Activated T-helper 1 cell treated with Interleukin-2 at 50 U/mL for 16 hours (primary cell): ENCODE measurements around the gene LRMDA.

Experiments
- DNase-seq: peaks from one replicate; pipeline ENCODE4 v3.0.0-alpha.2; 2020; ENCODE audit warnings: low read depth

LRMDA gene

GRCh38 chr10:75449382-75450074, 18.1 kb downstream of the LRMDA start:
- no peak for DNase-seq

- DNase-seq, result no peak
Observed at GRCh38 chr10:75450075-75450445, 18.6 kb downstream of the LRMDA start.

GRCh38 chr10:75450644-75451640, 19.5 kb downstream of the LRMDA start:
- no peak for DNase-seq

- no peak for DNase-seq
Observed at GRCh38 chr10:75451831-75452230, 20.4 kb downstream of the LRMDA start.

GRCh38 chr10:75452997-75453396, 21.6 kb downstream of the LRMDA start:
- DNase-seq, result no peak

- DNase-seq, result no peak
Observed at GRCh38 chr10:75456122-75456521, 24.7 kb downstream of the LRMDA start.

GRCh38 chr10:75460059-75460458, 28.6 kb downstream of the LRMDA start:
- DNase-seq, result no peak

- DNase-seq, result no peak
Observed at GRCh38 chr10:75461672-75462649, 30.5 kb downstream of the LRMDA start.

GRCh38 chr10:75462865-75463264, 31.4 kb downstream of the LRMDA start:
- DNase-seq, result no peak

- DNase-seq, result no peak
Observed at GRCh38 chr10:75464478-75465449, 33.3 kb downstream of the LRMDA start.

- no peak for DNase-seq
Observed at GRCh38 chr10:75465450-75465827, 34.0 kb downstream of the LRMDA start.

- DNase-seq, result no peak
Observed at GRCh38 chr10:75466001-75466400, 34.6 kb downstream of the LRMDA start.

GRCh38 chr10:75466886-75467285, 35.5 kb downstream of the LRMDA start:
- no peak for DNase-seq

GRCh38 chr10:75468612-75469005, 37.2 kb downstream of the LRMDA start:
- DNase-seq, result no peak

- no peak for DNase-seq
Observed at GRCh38 chr10:75469006-75469616, 37.7 kb downstream of the LRMDA start.

GRCh38 chr10:75470901-75471300, 39.5 kb downstream of the LRMDA start:
- DNase-seq, result no peak

- DNase-seq, result no peak
Observed at GRCh38 chr10:75472685-75473084, 41.3 kb downstream of the LRMDA start.

- no peak for DNase-seq
Observed at GRCh38 chr10:75474106-75474505, 42.7 kb downstream of the LRMDA start.

GRCh38 chr10:75475460-75476182, 44.2 kb downstream of the LRMDA start:
- DNase-seq, result no peak

GRCh38 chr10:75476569-75476968, 45.1 kb downstream of the LRMDA start:
- DNase-seq, result no peak
